Measurements from ENCODE around the gene TOP2B.

The TOP2B gene

GRCh38 chr3:25648925-25649830 is 15.5 kb downstream of the TOP2B start:
- DNase-seq (ENCODE audit: low spot score) = no peak
- Histone ChIP-seq H3K4me3 (no peak overlapping the region), H3K27ac (no peak overlapping the region)
- TF ChIP-seq, protein P1, sequence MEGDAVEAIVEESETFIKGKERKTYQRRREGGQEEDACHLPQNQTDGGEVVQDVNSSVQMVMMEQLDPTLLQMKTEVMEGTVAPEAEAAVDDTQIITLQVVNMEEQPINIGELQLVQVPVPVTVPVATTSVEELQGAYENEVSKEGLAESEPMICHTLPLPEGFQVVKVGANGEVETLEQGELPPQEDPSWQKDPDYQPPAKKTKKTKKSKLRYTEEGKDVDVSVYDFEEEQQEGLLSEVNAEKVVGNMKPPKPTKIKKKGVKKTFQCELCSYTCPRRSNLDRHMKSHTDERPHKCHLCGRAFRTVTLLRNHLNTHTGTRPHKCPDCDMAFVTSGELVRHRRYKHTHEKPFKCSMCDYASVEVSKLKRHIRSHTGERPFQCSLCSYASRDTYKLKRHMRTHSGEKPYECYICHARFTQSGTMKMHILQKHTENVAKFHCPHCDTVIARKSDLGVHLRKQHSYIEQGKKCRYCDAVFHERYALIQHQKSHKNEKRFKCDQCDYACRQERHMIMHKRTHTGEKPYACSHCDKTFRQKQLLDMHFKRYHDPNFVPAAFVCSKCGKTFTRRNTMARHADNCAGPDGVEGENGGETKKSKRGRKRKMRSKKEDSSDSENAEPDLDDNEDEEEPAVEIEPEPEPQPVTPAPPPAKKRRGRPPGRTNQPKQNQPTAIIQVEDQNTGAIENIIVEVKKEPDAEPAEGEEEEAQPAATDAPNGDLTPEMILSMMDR (IDR thresholded peaks at IDR 0.05) = no peak

- DNase-seq (ENCODE audit: low spot score) = no peak
- H3K4me3 ChIP-seq = no peak overlapping the region
- no peak overlapping the region for H3K27ac ChIP-seq
- TF ChIP-seq, protein P1 (IDR thresholded peaks at IDR 0.05) = peak; percentile 69
Measured at GRCh38 chr3:25648107-25648535, 16.6 kb downstream of the TOP2B start.

DNA sequence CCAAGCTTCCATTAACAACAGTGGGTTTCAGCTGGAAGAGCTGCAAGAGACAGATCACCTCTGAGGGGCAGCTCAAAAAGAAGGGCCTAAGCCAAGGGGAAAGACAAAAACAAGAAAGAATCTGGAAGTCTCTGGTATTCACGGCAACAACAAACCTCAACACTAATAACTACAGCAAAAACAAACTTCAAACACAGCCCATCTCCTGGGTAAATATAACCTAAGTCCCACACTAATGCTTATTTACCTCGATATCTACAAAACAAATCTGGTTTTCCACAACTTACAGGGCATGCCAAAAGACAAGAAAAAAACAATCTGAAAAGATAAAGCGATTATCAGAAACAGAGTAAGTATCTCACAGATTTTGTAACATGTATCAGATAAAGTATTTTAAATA is 29.7 kb downstream of the TOP2B start:
- no peak for DNase-seq (ENCODE audit: low spot score)
- TF ChIP-seq, protein P1 (IDR thresholded peaks at IDR 0.05) = no peak
- Histone ChIP-seq H3K27ac (no peak overlapping the region), H3K4me3 (no peak overlapping the region)

- no peak for DNase-seq (ENCODE audit: low spot score)
- TF ChIP-seq, protein P1 (IDR thresholded peaks at IDR 0.05) = no peak
- no peak overlapping the region for H3K4me3 ChIP-seq
- H3K27ac ChIP-seq = no peak overlapping the region
Measured at GRCh38 chr3:25633919-25634318, 30.8 kb downstream of the TOP2B start.

- TF ChIP-seq, protein P1 (IDR thresholded peaks at IDR 0.05) = no peak
- Histone ChIP-seq H3K4me3 (no peak overlapping the region), H3K27ac (no peak overlapping the region)
- DNase-seq (ENCODE audit: low spot score) = no peak
Measured at GRCh38 chr3:25631989-25632388, 32.7 kb downstream of the TOP2B start.

DNA sequence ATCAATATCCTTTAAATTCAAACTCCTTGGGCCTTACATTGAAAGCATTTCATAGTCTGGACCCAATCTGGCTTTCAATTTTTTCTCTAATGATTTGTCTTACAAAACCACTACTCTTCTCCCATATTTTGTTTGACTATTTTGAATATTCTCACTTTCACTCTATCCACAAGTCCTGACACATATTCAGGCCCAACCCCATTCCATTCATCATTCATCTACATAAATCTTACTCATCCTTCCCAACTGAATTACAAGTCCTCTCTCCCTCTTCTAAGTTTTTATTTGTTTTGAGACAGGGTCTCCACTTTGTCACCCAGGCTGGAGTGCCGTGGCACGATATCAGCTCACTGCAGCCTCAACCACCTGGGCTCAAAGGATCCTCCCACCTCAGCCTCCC is 43.6 kb downstream of the TOP2B start:
- no peak overlapping the region for H3K4me3 ChIP-seq
- TF ChIP-seq, protein P1 (IDR thresholded peaks at IDR 0.05) = no peak
- DNase-seq (ENCODE audit: low spot score) = no peak
- no peak overlapping the region for H3K27ac ChIP-seq

GRCh38 chr3:25620493-25620892 is 44.2 kb downstream of the TOP2B start:
- no peak overlapping the region for H3K4me3 ChIP-seq
- no peak for DNase-seq (ENCODE audit: low spot score)
- TF ChIP-seq, protein P1 (IDR thresholded peaks at IDR 0.05) = no peak
- no peak overlapping the region for H3K27ac ChIP-seq

Data from coronary artery (tissue), 2 donors.